Large intestine (tissue), 3 donors: Measurements from ENCODE around the gene FBXW11. TPM values are rescaled to one million over a fixed set of nuclear protein-coding genes. Genes with fewer than 3 reads are reported as not detected.
"Not testable (repeated sequence)": the region's sequence is repeated elsewhere in the genome, so short reads cannot be mapped to it uniquely, and the experiment has no call there.

ENCODE experiments used
- DNase-seq, 2 donors: peaks; one replicate each; pipeline versions ENCODE4 v3.0.0 to v3.0.0-alpha.2; 2013
- H3K27ac ChIP-seq: one replicate; pipeline ENCODE4 v1.5.1; 2013; ENCODE audit warnings: low read length
- H3K27me3 ChIP-seq: 2 replicates; pipeline ENCODE4 v1.6.1; 2013; ENCODE audit warnings: low read length; ENCODE audit not compliant: control insufficient read depth, insufficient read depth
- H3K36me3 ChIP-seq: 2 replicates; pipeline ENCODE4 v1.6.1; 2013; ENCODE audit warnings: low read length; ENCODE audit not compliant: control insufficient read depth, insufficient read depth
- H3K4me1 ChIP-seq: one replicate; pipeline ENCODE4 v1.6.1; 2013; ENCODE audit warnings: low read length; ENCODE audit not compliant: control insufficient read depth, insufficient read depth
- H3K4me3 ChIP-seq: one replicate; pipeline ENCODE4 v1.5.1; 2013; ENCODE audit warnings: low read length
- H3K9me3 ChIP-seq: one replicate; pipeline ENCODE4 v1.6.1; 2013; ENCODE audit warnings: mild to moderate bottlenecking, low read depth, low read length, moderate library complexity; ENCODE audit not compliant: control insufficient read depth
- WGBS: methylation state at CpG from one replicate; pipeline ENCODE4 v1.1.5; 2013; ENCODE audit warnings: low lambda C conversion rate; ENCODE audit not compliant: insufficient coverage; 5-methylcytosine and 5-hydroxymethylcytosine counted together
- polyA plus RNA-seq: library from polyadenylated mRNA; unstranded; fragments of 120-200 nt; gene quantifications from one replicate; pipeline ENCODE4 v1.2.1, GENCODE V29; 2013

FBXW11 gene
- polyA plus RNA-seq, 1 donor, result 40.8 TPM

GRCh38 chr5:171915700-171916099 is 90.7 kb downstream of the FBXW11 start:
- H3K27ac ChIP-seq, H3K4me3 ChIP-seq, H3K27me3 ChIP-seq, DNase-seq, H3K9me3 ChIP-seq, H3K36me3 ChIP-seq, H3K4me1 ChIP-seq: not testable (repeated sequence)
- no CpG with 5 or more reads among the region's 4 CpGs for WGBS

- Histone ChIP-seq H3K27me3 (no peaks in the 10 kb centered on the region), H3K9me3 (no peaks in the 10 kb centered on the region), H3K4me3 (no peak overlapping the region), H3K27ac (no peak overlapping the region), H3K4me1 (no peaks in the 10 kb centered on the region), H3K36me3 (peaks cover 5% of the 10 kb centered on the region)
- no peak for DNase-seq
- 80% methylated on average over 1 of the region's 5 CpGs for WGBS
Measured at GRCh38 chr5:171914726-171915338, 91.6 kb downstream of the FBXW11 start.

GRCh38 chr5:171913987-171914273 is 92.5 kb downstream of the FBXW11 start:
- Histone ChIP-seq H3K27ac (no peak overlapping the region), H3K4me3 (no peak overlapping the region), H3K27me3 (no peaks in the 10 kb centered on the region), H3K36me3 (peaks cover 12% of the 10 kb centered on the region), H3K4me1 (no peaks in the 10 kb centered on the region), H3K9me3 (no peaks in the 10 kb centered on the region)
- no peak for DNase-seq

GRCh38 chr5:171911152-171911551 is 95.3 kb downstream of the FBXW11 start:
- Histone ChIP-seq H3K36me3 (peaks cover 12% of the 10 kb centered on the region), H3K9me3 (no peaks in the 10 kb centered on the region), H3K27me3 (no peaks in the 10 kb centered on the region), H3K27ac (no peak overlapping the region), H3K4me1 (no peaks in the 10 kb centered on the region), H3K4me3 (no peak overlapping the region)
- WGBS, result no CpG with 5 or more reads among the region's 2 CpGs
- no peak for DNase-seq

- Histone ChIP-seq H3K4me3 (no peak overlapping the region), H3K27ac (no peak overlapping the region), H3K27me3 (no peaks in the 10 kb centered on the region), H3K9me3 (no peaks in the 10 kb centered on the region), H3K36me3 (peaks cover 12% of the 10 kb centered on the region), H3K4me1 (no peaks in the 10 kb centered on the region)
- WGBS, result no CpG with 5 or more reads among the region's 3 CpGs
- no peak for DNase-seq
Measured at GRCh38 chr5:171908638-171909037, 97.8 kb downstream of the FBXW11 start.

GRCh38 chr5:171907725-171908343 is 98.6 kb downstream of the FBXW11 start:
- Histone ChIP-seq H3K4me3 (no peak overlapping the region), H3K9me3 (no peaks in the 10 kb centered on the region), H3K36me3 (peaks cover 12% of the 10 kb centered on the region), H3K4me1 (no peaks in the 10 kb centered on the region), H3K27me3 (no peaks in the 10 kb centered on the region), H3K27ac (no peak overlapping the region)
- peak; percentile 24 to 49 for DNase-seq
- 13% methylated on average over 3 of the region's 4 CpGs for whole genome bisulfite sequencing

- DNase-seq, result no peak
- no peaks in the 10 kb centered on the region for H3K9me3 ChIP-seq
- H3K27me3 ChIP-seq, result no peaks in the 10 kb centered on the region
- H3K4me3 ChIP-seq, result no peak overlapping the region
- WGBS, result no CpG with 5 or more reads among the region's 7 CpGs
- no peaks in the 10 kb centered on the region for H3K4me1 ChIP-seq
- peaks cover 12% of the 10 kb centered on the region for H3K36me3 ChIP-seq
- H3K27ac ChIP-seq, result no peak overlapping the region
Measured at GRCh38 chr5:171906703-171907590, 99.5 kb downstream of the FBXW11 start.

- no peaks in the 10 kb centered on the region for H3K27me3 ChIP-seq
- peaks cover 13% of the 10 kb centered on the region for H3K36me3 ChIP-seq
- 60% methylated on average over 1 of the region's 4 CpGs for WGBS
- no peaks in the 10 kb centered on the region for H3K9me3 ChIP-seq
- H3K27ac ChIP-seq, result no peak overlapping the region
- no peak overlapping the region for H3K4me3 ChIP-seq
- no peaks in the 10 kb centered on the region for H3K4me1 ChIP-seq
- DNase-seq, result no peak
Measured at GRCh38 chr5:171906066-171906570, 100.3 kb downstream of the FBXW11 start.

- no peak overlapping the region for H3K27ac ChIP-seq
- H3K4me1 ChIP-seq, result no peaks in the 10 kb centered on the region
- DNase-seq, result no peak
- no peak overlapping the region for H3K4me3 ChIP-seq
- H3K27me3 ChIP-seq, result no peaks in the 10 kb centered on the region
- H3K9me3 ChIP-seq, result no peaks in the 10 kb centered on the region
- H3K36me3 ChIP-seq, result peaks cover 9% of the 10 kb centered on the region
Measured at GRCh38 chr5:171904886-171905285, 101.6 kb downstream of the FBXW11 start.

GRCh38 chr5:171901764-171902163 is 104.7 kb downstream of the FBXW11 start:
- H3K27me3 ChIP-seq, result no peaks in the 10 kb centered on the region
- WGBS, result 97% methylated on average over 5 of the region's 7 CpGs
- no peaks in the 10 kb centered on the region for H3K4me1 ChIP-seq

More at GRCh38 chr5:171901764-171902163, 104.7 kb downstream of the FBXW11 start:
- Histone ChIP-seq H3K4me3 (no peak overlapping the region), H3K36me3 (peaks cover 11% of the 10 kb centered on the region), H3K27ac (no peak overlapping the region), H3K9me3 (no peaks in the 10 kb centered on the region)
- DNase-seq, result no peak
